Right ventricle myocardium inferior (tissue), 1 donor: ENCODE data around the gene PCDHA6. TPM values are rescaled to one million over a fixed set of nuclear protein-coding genes. Genes with fewer than 3 reads are reported as not detected.
"Not testable (repeated sequence)": the region's sequence is repeated elsewhere in the genome, so short reads cannot be mapped to it uniquely, and the experiment has no call there.

Experiments
- ATAC-seq: fragments of 200-7000 bp; cut with Tn5 transposase; one replicate; pipeline ENCODE4 v1.9.1; 2020; ENCODE audit warnings: mild to moderate bottlenecking, moderate library complexity
- DNase-seq: peaks from one replicate; pipeline ENCODE4 v3.0.0; 2021; ENCODE audit errors: missing footprints
- intact Hi-C: fragments of 100-400 bp; cut with DNase I; formaldehyde crosslinking; loops from one replicate; pipeline ENCODE4 v1.11.0; 2022
- total RNA-seq: library from RNA; stranded (reverse); fragmentation: NEBNext Ultra II Directional; extraction: Animal tissue kit (Norgen Biotek cat#: 25700); gene quantifications from one replicate; pipeline ENCODE4 v1.2.1, GENCODE V29; 2021
- donor health status: DM: no; HTN: yes; CAD: no; lungs with severe emphysema.

The PCDHA6 gene
- total RNA-seq, 1 donor from 2014 or later = not detected

DNA sequence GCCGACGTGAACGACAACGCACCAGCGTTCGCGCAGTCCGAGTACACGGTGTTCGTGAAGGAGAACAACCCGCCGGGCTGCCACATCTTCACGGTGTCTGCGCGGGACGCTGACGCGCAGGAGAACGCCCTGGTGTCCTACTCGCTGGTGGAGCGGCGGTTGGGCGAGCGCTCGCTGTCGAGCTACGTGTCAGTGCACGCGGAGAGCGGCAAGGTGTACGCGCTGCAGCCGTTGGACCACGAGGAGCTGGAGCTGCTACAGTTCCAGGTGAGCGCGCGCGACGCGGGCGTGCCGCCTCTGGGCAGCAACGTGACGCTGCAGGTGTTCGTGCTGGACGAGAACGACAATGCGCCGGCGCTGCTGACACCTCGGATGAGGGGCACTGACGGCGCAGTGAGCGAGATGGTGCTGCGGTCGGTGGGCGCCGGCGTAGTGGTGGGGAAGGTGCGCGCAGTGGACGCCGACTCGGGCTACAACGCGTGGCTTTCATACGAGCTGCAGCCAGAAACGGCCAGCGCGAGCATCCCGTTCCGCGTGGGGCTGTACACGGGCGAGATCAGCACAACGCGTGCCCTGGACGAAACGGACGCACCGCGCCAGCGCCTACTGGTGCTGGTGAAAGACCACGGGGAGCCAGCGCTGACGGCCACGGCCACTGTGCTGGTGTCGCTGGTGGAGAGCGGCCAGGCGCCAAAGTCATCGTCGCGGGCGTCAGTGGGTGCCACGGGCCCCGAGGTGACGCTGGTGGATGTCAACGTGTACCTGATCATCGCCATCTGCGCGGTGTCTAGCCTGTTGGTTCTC, 22.3 kb downstream of the PCDHA6 start:
- ATAC-seq, intact Hi-C loops, DNase-seq: not testable (repeated sequence)

DNA sequence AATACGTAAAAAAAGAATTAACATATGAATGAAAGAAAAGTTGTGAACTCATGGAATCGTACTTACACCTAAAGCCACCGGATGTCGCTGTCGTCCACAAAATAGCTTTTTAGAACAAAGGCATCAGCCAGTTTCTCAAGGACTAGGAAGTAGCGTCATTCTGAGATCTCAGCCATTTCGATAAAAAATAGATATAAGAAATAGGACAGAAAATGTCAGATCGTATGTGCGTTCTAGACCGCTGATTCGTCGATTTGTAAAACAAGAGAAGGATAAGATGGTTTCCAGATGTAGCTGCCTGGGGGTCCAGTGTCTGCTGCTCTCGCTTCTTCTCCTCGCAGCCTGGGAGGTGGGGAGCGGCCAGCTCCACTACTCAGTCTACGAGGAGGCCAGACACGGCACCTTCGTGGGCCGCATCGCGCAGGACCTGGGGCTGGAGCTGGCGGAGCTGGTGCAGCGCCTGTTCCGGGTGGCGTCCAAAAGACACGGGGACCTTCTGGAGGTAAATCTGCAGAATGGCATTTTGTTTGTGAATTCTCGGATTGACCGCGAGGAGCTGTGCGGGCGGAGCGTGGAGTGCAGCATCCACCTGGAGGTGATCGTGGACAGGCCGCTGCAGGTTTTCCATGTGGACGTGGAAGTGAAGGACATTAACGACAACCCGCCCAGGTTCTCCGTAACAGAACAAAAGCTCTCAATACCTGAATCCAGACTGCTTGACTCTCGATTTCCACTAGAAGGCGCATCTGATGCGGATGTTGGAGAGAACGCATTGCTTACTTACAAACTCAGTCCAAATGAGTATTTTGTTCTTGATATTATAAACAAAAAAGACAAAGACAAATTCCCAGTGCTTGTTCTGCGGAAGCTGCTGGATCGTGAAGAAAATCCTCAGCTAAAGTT, 28.3 kb downstream of the PCDHA6 start, which contains the start of gene PCDHA10:
TSS of gene PCDHA10 (plus strand) at position 126 of the 903 bp plus-strand sequence. CDS start at position 278, 152 bp downstream.
- intact Hi-C loops = no loop called here
- no peak for ATAC-seq
- no peak for DNase-seq

DNA sequence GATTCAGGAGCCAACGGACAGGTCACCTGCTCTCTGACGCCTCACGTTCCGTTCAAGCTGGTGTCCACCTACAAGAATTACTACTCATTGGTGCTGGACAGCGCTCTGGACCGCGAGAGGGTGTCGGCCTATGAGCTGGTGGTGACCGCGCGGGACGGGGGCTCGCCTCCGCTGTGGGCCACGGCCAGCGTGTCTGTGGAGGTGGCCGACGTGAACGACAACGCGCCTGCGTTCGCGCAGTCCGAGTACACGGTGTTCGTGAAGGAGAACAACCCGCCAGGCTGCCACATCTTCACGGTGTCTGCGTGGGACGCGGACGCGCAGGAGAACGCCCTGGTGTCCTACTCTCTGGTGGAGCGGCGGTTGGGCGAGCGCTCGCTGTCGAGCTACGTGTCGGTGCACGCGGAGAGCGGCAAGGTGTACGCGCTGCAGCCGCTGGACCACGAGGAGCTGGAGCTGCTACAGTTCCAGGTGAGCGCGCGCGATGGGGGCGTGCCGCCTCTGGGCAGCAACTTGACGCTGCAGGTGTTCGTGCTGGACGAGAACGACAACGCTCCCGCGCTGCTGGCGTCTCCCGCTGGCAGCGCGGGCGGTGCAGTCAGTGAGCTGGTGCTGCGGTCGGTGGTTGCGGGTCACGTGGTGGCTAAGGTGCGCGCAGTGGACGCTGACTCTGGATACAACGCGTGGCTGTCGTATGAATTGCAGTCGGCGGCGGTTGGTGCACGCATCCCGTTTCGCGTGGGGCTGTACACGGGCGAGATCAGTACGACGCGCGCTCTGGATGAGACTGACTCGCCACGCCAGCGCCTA, 29.6 kb downstream of the PCDHA6 start:
- intact Hi-C loops = no loop called here
- ATAC-seq = no peak
- DNase-seq = no peak

DNA sequence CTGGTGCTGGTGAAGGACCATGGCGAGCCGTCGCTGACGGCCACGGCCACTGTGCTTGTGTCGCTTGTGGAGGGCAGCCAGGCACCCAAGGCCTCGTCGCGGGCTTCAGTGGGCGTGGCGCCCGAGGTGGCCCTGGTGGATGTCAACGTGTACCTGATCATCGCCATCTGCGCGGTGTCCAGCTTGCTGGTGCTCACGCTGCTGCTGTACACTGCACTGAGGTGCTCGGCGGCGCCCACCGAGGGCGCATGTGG, 30.2 kb downstream of the PCDHA6 start:
- intact Hi-C loops = no loop called here
- no peak for ATAC-seq
- no peak for DNase-seq

DNA sequence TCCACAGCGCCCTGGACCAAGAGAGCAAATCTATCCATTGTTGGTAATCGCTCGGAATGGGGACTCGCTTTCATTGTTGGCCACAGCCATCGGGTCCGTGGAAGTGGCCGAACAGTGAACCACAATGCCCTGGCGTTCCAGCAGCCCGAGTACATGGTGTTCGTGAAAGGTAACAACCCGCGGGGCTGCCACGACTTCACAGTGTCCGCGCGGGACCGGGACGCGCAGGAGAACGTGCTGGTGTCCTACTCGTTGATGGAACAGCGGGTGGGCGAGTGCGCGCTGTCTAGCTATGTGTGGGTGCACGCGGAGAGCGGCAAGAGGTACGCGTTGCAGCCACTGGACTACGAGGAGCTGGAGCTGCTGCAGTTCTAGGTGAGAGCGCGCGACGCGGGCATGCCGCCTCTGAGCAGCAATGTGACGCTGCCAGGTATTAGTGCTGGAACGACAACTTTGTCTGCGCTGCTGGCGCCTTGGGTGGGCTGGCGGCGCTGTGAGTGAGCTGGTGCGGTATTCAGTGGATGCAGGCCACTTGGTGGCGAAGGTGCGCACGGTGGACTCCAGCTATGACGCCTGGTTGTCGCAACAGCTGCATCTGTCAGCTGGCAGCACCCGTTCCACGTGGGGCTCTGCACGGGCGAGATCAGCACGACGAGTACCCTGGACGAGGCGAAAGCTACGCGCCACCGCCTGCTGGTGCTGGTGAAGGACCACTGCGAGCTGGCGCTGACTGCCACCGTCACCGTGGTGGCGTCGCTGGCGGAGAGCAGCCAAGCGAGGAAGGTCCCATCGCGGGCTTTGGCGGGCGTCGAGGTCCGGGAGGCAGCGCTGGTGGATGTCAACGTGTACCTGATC, 34.9 kb downstream of the PCDHA6 start:
- intact Hi-C loops = no loop called here
- DNase-seq = no peak
- no peak for ATAC-seq

DNA sequence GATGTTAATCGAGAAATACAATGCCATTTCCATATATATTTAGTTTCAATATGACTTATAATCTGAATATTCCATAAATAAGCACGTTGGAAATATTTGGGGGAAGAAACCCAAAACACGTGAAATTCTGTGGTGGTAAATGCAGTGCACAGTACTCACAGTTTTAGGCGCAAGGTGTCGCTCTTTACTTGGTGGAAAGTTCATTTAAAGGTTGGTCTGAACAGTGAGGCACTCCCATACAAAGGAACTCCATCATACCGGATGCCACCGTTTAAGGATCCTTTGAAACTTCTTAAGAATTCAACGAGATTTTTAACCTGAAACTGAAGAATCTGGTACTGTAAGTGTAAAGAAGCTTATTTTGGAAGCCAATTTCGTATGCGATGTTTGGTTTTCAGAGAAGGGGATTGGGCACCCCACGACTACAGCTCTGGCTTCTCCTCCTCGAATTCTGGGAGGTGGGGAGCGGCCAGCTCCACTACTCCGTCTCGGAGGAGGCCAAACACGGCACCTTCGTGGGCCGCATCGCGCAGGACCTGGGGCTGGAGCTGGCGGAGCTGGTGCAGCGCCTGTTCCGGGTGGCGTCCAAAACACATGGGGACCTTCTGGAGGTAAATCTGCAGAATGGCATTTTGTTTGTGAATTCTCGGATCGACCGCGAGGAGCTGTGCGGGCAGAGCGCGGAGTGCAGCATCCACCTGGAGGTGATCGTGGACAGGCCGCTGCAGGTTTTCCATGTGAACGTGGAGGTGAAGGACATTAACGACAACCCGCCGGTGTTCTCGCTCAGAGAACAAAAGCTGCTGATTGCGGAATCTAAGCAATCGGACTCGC, 41.2 kb downstream of the PCDHA6 start, which contains the start of gene PCDHA11:
TSS of gene PCDHA11 (plus strand) at position 237 of the 834 bp plus-strand sequence. CDS start at position 384, 147 bp downstream.
- intact Hi-C loops = no loop called here
- ATAC-seq = no peak
- DNase-seq = no peak

DNA sequence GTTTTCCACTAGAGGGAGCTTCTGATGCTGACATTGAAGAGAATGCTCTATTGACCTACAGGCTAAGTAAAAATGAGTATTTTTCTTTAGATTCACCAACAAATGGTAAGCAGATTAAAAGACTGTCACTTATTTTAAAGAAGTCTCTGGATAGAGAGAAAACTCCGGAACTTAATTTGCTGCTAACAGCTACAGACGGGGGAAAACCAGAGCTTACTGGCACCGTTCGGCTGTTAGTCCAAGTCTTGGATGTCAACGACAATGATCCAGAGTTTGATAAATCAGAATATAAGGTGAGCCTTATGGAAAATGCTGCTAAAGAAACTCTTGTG, 41.8 kb downstream of the PCDHA6 start:
- intact Hi-C loops = no loop called here
- DNase-seq = no peak
- no peak for ATAC-seq

DNA sequence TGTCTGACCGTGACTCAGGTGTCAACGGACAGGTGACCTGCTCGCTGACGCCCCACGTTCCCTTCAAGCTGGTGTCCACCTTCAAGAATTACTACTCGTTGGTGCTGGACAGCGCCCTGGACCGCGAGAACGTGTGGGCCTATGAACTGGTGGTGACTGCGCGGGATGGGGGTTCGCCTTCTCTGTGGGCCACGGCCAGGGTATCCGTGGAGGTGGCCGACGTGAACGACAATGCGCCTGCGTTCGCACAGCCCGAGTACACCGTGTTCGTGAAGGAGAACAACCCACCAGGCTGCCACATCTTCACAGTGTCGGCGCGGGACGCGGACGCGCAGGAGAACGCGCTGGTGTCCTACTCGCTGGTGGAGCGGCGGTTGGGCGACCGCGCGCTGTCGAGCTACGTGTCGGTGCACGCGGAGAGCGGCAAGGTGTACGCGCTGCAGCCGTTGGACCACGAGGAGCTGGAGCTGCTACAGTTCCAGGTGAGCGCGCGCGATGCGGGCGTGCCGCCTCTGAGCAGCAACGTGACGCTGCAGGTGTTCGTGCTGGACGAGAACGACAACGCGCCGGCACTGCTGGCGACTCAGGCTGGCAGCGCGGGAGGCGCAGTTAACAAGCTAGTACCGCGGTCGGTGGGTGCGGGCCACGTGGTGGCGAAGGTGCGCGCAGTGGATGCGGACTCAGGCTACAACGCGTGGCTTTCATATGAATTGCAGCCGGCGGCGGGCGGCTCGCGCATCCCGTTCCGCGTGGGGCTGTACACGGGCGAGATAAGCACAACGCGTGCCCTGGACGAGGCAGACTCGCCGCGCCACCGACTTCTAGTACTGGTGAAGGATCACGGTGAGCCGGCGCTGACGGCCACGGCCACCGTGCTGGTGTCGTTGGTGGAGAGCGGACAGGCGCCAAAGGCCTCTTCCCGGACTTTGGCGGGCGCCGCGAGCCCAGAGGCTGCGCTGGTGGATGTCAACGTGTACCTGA, 42.8 kb downstream of the PCDHA6 start:
- intact Hi-C loops = no loop called here
- no peak for ATAC-seq
- DNase-seq = peak; percentile 67

DNA sequence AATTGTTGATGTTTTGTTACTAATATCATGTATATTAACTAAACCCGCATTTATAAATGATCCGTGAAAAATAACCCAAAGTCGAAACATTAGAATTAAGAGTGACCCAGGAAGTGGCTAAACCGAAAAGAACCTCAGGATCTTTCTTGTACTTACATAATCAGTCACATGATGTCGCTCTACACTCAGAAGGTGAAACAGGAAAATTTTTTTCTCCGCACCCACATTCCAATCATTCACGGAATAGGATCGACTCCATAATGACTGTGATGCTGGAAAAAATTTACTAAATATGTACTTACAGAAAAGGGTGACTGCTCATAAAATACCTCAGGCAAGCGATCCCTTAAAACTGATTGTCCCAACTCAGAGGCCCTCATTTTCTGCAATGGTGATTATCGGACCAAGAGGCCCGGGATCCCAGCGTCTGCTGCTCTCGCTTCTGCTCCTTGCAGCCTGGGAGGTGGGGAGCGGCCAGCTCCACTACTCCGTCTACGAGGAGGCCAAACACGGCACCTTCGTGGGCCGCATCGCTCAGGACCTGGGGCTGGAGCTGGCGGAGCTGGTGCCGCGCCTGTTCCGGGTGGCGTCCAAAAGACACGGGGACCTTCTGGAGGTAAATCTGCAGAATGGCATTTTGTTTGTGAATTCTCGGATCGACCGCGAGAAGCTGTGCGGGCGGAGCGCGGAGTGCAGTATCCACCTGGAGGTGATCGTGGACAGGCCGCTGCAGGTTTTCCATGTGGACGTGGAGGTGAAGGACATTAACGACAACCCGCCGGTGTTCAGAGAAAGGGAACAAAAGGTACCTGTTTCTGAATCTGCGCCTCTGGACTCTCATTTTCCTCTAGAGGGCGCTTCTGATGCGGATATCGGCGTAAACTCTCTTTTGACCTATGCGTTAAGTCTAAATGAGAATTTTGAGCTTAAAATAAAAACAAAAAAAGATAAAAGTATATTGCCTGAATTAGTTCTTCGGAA, 47.6 kb downstream of the PCDHA6 start, which contains the start of gene PCDHA12:
TSS of gene PCDHA12 (plus strand) at position 224 of the 981 bp plus-strand sequence. CDS start at position 389, 165 bp downstream.
- intact Hi-C loops = no loop called here
- ATAC-seq (no peak), DNase-seq (no peak)

DNA sequence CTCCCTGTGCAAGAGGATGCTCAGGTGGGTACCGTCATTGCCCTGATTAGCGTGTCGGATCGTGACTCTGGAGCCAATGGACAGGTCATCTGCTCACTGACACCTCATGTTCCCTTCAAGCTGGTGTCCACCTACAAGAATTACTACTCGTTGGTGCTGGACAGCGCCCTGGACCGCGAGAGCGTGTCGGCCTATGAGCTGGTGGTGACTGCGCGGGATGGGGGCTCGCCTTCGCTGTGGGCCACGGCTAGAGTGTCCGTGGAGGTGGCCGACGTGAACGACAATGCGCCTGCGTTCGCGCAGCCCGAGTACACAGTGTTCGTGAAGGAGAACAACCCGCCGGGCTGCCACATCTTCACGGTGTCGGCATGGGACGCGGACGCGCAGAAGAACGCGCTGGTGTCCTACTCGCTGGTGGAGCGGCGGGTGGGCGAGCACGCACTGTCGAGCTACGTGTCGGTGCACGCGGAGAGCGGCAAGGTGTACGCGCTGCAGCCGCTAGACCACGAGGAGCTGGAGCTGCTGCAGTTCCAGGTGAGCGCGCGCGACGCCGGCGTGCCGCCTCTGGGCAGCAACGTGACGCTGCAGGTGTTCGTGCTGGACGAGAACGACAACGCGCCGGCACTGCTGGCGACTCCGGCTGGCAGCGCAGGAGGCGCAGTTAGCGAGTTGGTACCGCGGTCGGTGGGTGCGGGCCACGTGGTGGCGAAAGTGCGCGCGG, 48.9 kb downstream of the PCDHA6 start:
- DNase-seq = peak; percentile 63

DNA sequence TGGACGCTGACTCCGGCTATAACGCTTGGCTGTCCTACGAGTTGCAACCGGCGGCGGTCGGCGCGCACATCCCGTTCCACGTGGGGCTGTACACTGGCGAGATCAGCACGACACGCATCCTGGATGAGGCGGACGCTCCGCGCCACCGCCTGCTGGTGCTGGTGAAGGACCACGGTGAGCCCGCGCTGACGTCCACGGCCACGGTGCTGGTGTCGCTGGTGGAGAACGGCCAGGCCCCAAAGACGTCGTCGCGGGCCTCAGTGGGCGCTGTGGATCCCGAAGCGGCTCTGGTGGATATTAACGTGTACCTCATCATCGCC, 49.5 kb downstream of the PCDHA6 start:
- no peak for DNase-seq
- intact Hi-C loops = no loop called here
- ATAC-seq = no peak

More for the DNA sequence above, 48.9 kb downstream of the PCDHA6 start:
- ATAC-seq, intact Hi-C loops: not testable (repeated sequence)
